ENCODE measurements around the gene ARRB1. TPM values are rescaled to one million over a fixed set of nuclear protein-coding genes. Genes with fewer than 3 reads are reported as not detected.

The ARRB1 gene
- total and polyA plus RNA-seq, 9 of the 15 experiments (the other 6 are each of a cell fraction or from before 2014, with no cell fraction given), result 6.6 to 45.4 (median 28.5) TPM

GRCh38 chr11:75352588-75353206 lies 1.2 kb upstream of the ARRB1 start (continued):
- no peak for TF ChIP-seq STAT5A (IDR thresholded peaks at IDR 0.05; ENCODE audit: borderline replicate concordance, low read length)
- peak; percentile 7; the same call in 1 of the 2 replicates for TF ChIP-seq MBD2 (IDR thresholded peaks at IDR 0.05; ENCODE audit: borderline replicate concordance, low read depth)
- peak; percentile 60 for TF ChIP-seq ELF1 (tag; IDR thresholded peaks at IDR 0.05)

GRCh38 chr11:75351791-75352587 lies 528 bp upstream of the ARRB1 start:
- no peaks in the 10 kb centered on the region for H3K27me3 ChIP-seq (ENCODE audit: control insufficient read depth in 2 of 2, insufficient read depth in 2 of 2, low read length in 2 of 2)
- peak overlapping the region; percentile 91 for H2AFZ ChIP-seq (ENCODE audit: low read depth, low read length)
- H3K36me3 ChIP-seq (ENCODE audit: control insufficient read depth, insufficient read depth, low read length), result peaks cover 17% of the 10 kb centered on the region; the same call in 1 of the 3 replicates
- ATAC-seq (peak; percentile 85), FAIRE-seq (peak; percentile 81), DNase-seq (ENCODE audit: extremely low read depth in 1 of 4, low spot score in 3 of 4) (peak; percentile 83 to 93 (median 88))
- 1% methylated on average over 35 of the region's 64 CpGs for WGBS (ENCODE audit: insufficient coverage, low coverage, missing lambda C conversion rate)
- H3K9ac ChIP-seq (ENCODE audit: insufficient read depth in 1 of 2, low read depth in 2 of 2, low read length in 2 of 2), result peak overlapping the region; percentile 76 to 99
- H3K4me3 ChIP-seq, result peak overlapping the region; percentile 69
- BruUV-seq (replicated peaks), result TSS peak; percentile 87
- intact Hi-C loops (cut with micrococcal nuclease) (loop anchor here (1.0 kb wide), 1 partner anchor 32 kb away; no protein-coding TSS in a partner anchor), in situ Hi-C loops (cut with MboI) (no loop called here)
- no peaks in the 10 kb centered on the region for H3K9me1 ChIP-seq (ENCODE audit: control insufficient read depth, insufficient read depth, low read length)
- H3K4me1 ChIP-seq (replicated peaks in 1 of 2; ENCODE audit: control insufficient read depth in 2 of 2, insufficient read depth in 2 of 2, low read length in 2 of 2), result peaks cover 43 to 49% of the 10 kb centered on the region in 2 experiments
- CTCF ChIA-PET (ENCODE audit: low intra/inter-chr PET ratio), result interaction anchor here (1.1 kb wide), 1 partner anchor 32 kb away, joined by 4 read pairs; no protein-coding TSS in a partner anchor
- H3K4me2 ChIP-seq (ENCODE audit: insufficient read depth, low read length), result peak overlapping the region; percentile 83
- H3K79me2 ChIP-seq (ENCODE audit: control insufficient read depth, insufficient read depth, low read length), result peaks cover 44% of the 10 kb centered on the region
- no peaks in the 10 kb centered on the region; the same call in 1 of the 2 replicates for H4K20me1 ChIP-seq (replicated peaks; ENCODE audit: control insufficient read depth, insufficient read depth, low read length)
- no peaks in the 10 kb centered on the region for H3K9me3 ChIP-seq (replicated peaks; ENCODE audit: control insufficient read depth, insufficient read depth, low read depth, low read length)
- POLR2A ChIA-PET, result interaction anchor here (0.5 to 2.2 kb wide), 12 partner anchors 10 to 402 kb away, joined by 3 to 11 read pairs (median 4); partner anchors contain the start of gene RPS3
- H3K27ac ChIP-seq (ENCODE audit: extremely low read depth, low read depth, low read length), result peak overlapping the region; percentile 81
- peak; percentile 53 for TF ChIP-seq GATA2 (CRISPR knock-in tag; IDR thresholded peaks at IDR 0.05)
- TF ChIP-seq ZNF184 (CRISPR knock-in tag; IDR thresholded peaks at IDR 0.05), result no peak
- TF ChIP-seq GATAD2A (IDR thresholded peaks at IDR 0.05), result peak; percentile 95; the same call in 1 of the 2 replicates
- no peak for TF ChIP-seq SMAD1 (IDR thresholded peaks at IDR 0.05; ENCODE audit: low read depth, low read length, partially characterized antibody)
- TF ChIP-seq HDGF (IDR thresholded peaks at IDR 0.05), result no peak; the same call in 1 of the 2 replicates
- TF ChIP-seq PHF21A (IDR thresholded peaks at IDR 0.05; ENCODE audit: borderline replicate concordance, low read depth), result peak; percentile 83; the same call in 1 of the 2 replicates
- TF ChIP-seq CHCHD3 (CRISPR knock-in tag; IDR thresholded peaks at IDR 0.05), result peak; percentile 7; the same call in 1 of the 2 replicates
- TF ChIP-seq MYBL2 (IDR thresholded peaks at IDR 0.05; ENCODE audit: low read depth), result no peak
- TF ChIP-seq MYBL2 (CRISPR knock-in tag; IDR thresholded peaks at IDR 0.05; ENCODE audit: borderline replicate concordance), result no peak
- TF ChIP-seq ZNF436 (CRISPR knock-in tag; IDR thresholded peaks at IDR 0.05), result no peak
- TF ChIP-seq CREB1 (IDR thresholded peaks at IDR 0.05), result peak; percentile 68; the same call in 1 of the 2 replicates
- TF ChIP-seq CREB1 (CRISPR knock-in tag; IDR thresholded peaks at IDR 0.05), result peak; percentile 38; the same call in 1 of the 2 replicates
- no peak for TF ChIP-seq SLC30A9 (CRISPR knock-in tag; IDR thresholded peaks at IDR 0.05)
- peak; percentile 41 to 89; a peak in 3 of 4 replicates for TF ChIP-seq MAZ (CRISPR knock-in tag; conservative IDR thresholded peaks at IDR 0.05 in 1 of 2, IDR thresholded peaks at IDR 0.05 in 1 of 2)
- no peak for TF ChIP-seq ZNF23 (CRISPR knock-in tag; IDR thresholded peaks at IDR 0.05)
- peak; percentile 91 for TF ChIP-seq ELF4 (CRISPR knock-in tag; IDR thresholded peaks at IDR 0.05)
- TF ChIP-seq POLR3A (IDR thresholded peaks at IDR 0.05; ENCODE audit: borderline replicate concordance, extremely low read depth, insufficient read depth, insufficient read length), result no peak
- TF ChIP-seq NCOA1 (IDR thresholded peaks at IDR 0.05; ENCODE audit: low read depth), result 0 out of 2 replicates have a peak, but pooled peaks have one; percentile 19
- TF ChIP-seq XRCC5 (IDR thresholded peaks at IDR 0.05; ENCODE audit: low read depth, low read length), result peak; percentile 78; the same call in 1 of the 2 replicates
- TF ChIP-seq FOXK1 (CRISPR knock-in tag; IDR thresholded peaks at IDR 0.05; ENCODE audit: borderline replicate concordance), result 0 out of 2 replicates have a peak, but pooled peaks have one; percentile 12
